Prostate gland (tissue), 2 donors: ENCODE data around the gene PCDH9. TPM values are rescaled to one million over a fixed set of nuclear protein-coding genes. Genes with fewer than 3 reads are reported as not detected.

Experiments used
- DNase-seq: peaks from one replicate; pipeline ENCODE4 v3.0.0-alpha.2; 2019; ENCODE audit warnings: low spot score
- H3K27ac ChIP-seq, 2 donors: fragments of 200-600 bp; sonication (generic); 2 replicates each; pipeline ENCODE4 v1.5.1; 2017 to 2019
- H3K27me3 ChIP-seq: fragments of 200-600 bp; sonication (generic); replicated peaks from 2 replicates; pipeline ENCODE4 v1.5.1; 2019; ENCODE audit not compliant: insufficient read depth
- H3K36me3 ChIP-seq, 2 donors: fragments of 200-600 bp; sonication (generic); 1 replicate in 1 of 2; 2 replicates in 1 of 2; pipeline versions ENCODE4 v1.5.1 to v1.8.1; 2017 to 2019
- H3K4me1 ChIP-seq: fragments of 200-600 bp; sonication (generic); replicated peaks from 2 replicates; pipeline ENCODE4 v1.5.1; 2019
- H3K4me3 ChIP-seq, 2 donors: fragments of 200-600 bp; sonication (generic); 2 replicates each; pipeline ENCODE4 v1.5.1; 2017 to 2019
- H3K9me3 ChIP-seq: fragments of 200-600 bp; sonication (generic); 2 replicates; pipeline ENCODE4 v1.5.1; 2017
- CTCF ChIP-seq, 4 experiments: fragments of 200-600 bp in 2 of 4; fragments of 450-650 bp in 2 of 4; sonication (generic) in 2 of 4; IDR thresholded peaks; 1 replicate in 3 of 4; 2 replicates in 1 of 4; pipeline ENCODE4 v1.5.1; 2016 to 2019; ENCODE audit warnings: antibody characterized with exemption in 4 of 4, mild to moderate bottlenecking in 2 of 4, moderate library complexity in 2 of 4
- POLR2A ChIP-seq: fragments of 450-650 bp; IDR thresholded peaks from one replicate; pipeline ENCODE4 v1.6.1; 2016; ENCODE audit warnings: antibody characterized with exemption, mild to moderate bottlenecking
- POLR2AphosphoS5 ChIP-seq: sonication (generic); formaldehyde crosslinking; IDR thresholded peaks from one replicate; pipeline ENCODE4 v1.6.1; 2017; ENCODE audit warnings: antibody characterized with exemption
- WGBS: methylation state at CpG from one replicate; pipeline ENCODE4 v1.1.5; 2018; 5-methylcytosine and 5-hydroxymethylcytosine counted together
- intact Hi-C: fragments of 100-400 bp; cut with DNase I; formaldehyde crosslinking; loops from one replicate; pipeline ENCODE4 v1.14.2; 2022
- total RNA-seq, 2 donors: library from RNA; depleted of rRNA; stranded (reverse); fragments of >200 nt; gene quantifications; one replicate each; pipeline ENCODE4 v1.1.0, GENCODE V29; 2016

Gene PCDH9
- total RNA-seq, 2 donors from 2014 or later: 1.8 to 5.5 TPM

GRCh38 chr13:66853564-66853963 is 376.6 kb downstream of the PCDH9 start:
- H3K4me3 ChIP-seq: no peak overlapping the region
- no peak for TF ChIP-seq CTCF (IDR thresholded peaks at IDR 0.05)
- no peak for TF ChIP-seq POLR2AphosphoS5
- TF ChIP-seq POLR2A: no peak
- intact Hi-C loops: no loop called here
- H3K4me1 ChIP-seq: no peaks in the 10 kb centered on the region
- H3K36me3 ChIP-seq: no peaks in the 10 kb centered on the region
- H3K27ac ChIP-seq: no peak overlapping the region
- no peak for DNase-seq
- no peaks in the 10 kb centered on the region for H3K27me3 ChIP-seq
- H3K9me3 ChIP-seq: no peaks in the 10 kb centered on the region

GRCh38 chr13:66849706-66850105 is 380.4 kb downstream of the PCDH9 start:
- intact Hi-C loops: no loop called here
- WGBS: 88% methylated on average over 4 of the region's 4 CpGs
- no peak overlapping the region for H3K27ac ChIP-seq
- H3K4me1 ChIP-seq: no peaks in the 10 kb centered on the region
- no peaks in the 10 kb centered on the region for H3K27me3 ChIP-seq
- DNase-seq: no peak
- no peak overlapping the region for H3K4me3 ChIP-seq
- H3K9me3 ChIP-seq: no peaks in the 10 kb centered on the region
- no peak for TF ChIP-seq CTCF (IDR thresholded peaks at IDR 0.05)
- TF ChIP-seq POLR2AphosphoS5: no peak
- no peak for TF ChIP-seq POLR2A
- no peaks in the 10 kb centered on the region for H3K36me3 ChIP-seq

GRCh38 chr13:66847541-66847940 is 382.6 kb downstream of the PCDH9 start:
- WGBS: 90% methylated on average over 6 of the region's 6 CpGs
- intact Hi-C loops: no loop called here

GRCh38 chr13:66845393-66845792 is 384.7 kb downstream of the PCDH9 start:
- Histone ChIP-seq H3K27ac (no peak overlapping the region), H3K9me3 (no peaks in the 10 kb centered on the region), H3K36me3 (no peaks in the 10 kb centered on the region), H3K4me3 (no peak overlapping the region), H3K4me1 (no peaks in the 10 kb centered on the region), H3K27me3 (no peaks in the 10 kb centered on the region)
- 96% methylated on average over 10 of the region's 10 CpGs for WGBS
- TF ChIP-seq POLR2A: no peak
- no peak for TF ChIP-seq CTCF (IDR thresholded peaks at IDR 0.05)
- no peak for TF ChIP-seq POLR2AphosphoS5
- DNase-seq: no peak
- intact Hi-C loops: no loop called here

More at GRCh38 chr13:66847541-66847940, 382.6 kb downstream of the PCDH9 start:
- no peaks in the 10 kb centered on the region for H3K27me3 ChIP-seq
- no peaks in the 10 kb centered on the region for H3K36me3 ChIP-seq
- H3K4me3 ChIP-seq: no peak overlapping the region
- no peak overlapping the region for H3K27ac ChIP-seq
- TF ChIP-seq POLR2A: no peak
- no peak for TF ChIP-seq POLR2AphosphoS5
- no peak for TF ChIP-seq CTCF (IDR thresholded peaks at IDR 0.05)
- H3K4me1 ChIP-seq: no peaks in the 10 kb centered on the region
- no peaks in the 10 kb centered on the region for H3K9me3 ChIP-seq
- DNase-seq: no peak

- intact Hi-C loops: no loop called here
- H3K27me3 ChIP-seq: no peaks in the 10 kb centered on the region
- no peaks in the 10 kb centered on the region for H3K4me1 ChIP-seq
- WGBS: 88% methylated on average over 7 of the region's 7 CpGs
- no peak for DNase-seq
- no peak overlapping the region for H3K4me3 ChIP-seq
- H3K27ac ChIP-seq: no peak overlapping the region
- H3K9me3 ChIP-seq: no peaks in the 10 kb centered on the region
- TF ChIP-seq POLR2AphosphoS5 (no peak), POLR2A (no peak), CTCF (IDR thresholded peaks at IDR 0.05) (no peak)
- H3K36me3 ChIP-seq: no peaks in the 10 kb centered on the region
Measured at GRCh38 chr13:66844933-66845332, 385.2 kb downstream of the PCDH9 start.
